ENCODE measurements around the gene KEAP1.

Gene KEAP1

DNA sequence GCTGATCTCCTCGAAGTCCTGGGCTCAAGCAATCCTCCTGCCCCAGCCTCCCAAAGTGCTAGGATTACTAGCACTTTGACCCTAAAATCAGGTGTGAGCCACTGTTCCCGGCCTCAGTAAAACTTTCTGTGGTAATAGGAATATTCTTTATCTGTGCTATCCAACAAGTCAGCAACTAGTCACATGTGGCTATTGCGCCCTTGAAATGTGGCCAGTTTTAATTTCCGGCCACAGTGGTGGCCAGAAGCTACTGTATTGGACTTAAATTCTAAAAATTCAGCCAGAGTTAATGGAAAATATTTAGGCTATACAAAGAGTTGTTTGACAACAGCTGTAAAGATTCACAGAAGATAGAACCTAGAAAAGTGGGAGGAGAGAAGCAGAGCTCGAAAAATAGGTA is 30.0 kb downstream of the KEAP1 start:
- H3K4me3 ChIP-seq (replicated peaks; ENCODE audit: insufficient read depth, low read length), result no peak overlapping the region
- no peaks in the 10 kb centered on the region for H3K27me3 ChIP-seq (ENCODE audit: insufficient read depth, poor library complexity, severe bottlenecking)
- TF ChIP-seq GABPA (IDR thresholded peaks at IDR 0.05; ENCODE audit: low read depth) (no peak), REST (IDR thresholded peaks at IDR 0.05; ENCODE audit: insufficient replicate concordance, low read depth) (no peak), CTCF (IDR thresholded peaks at IDR 0.05; ENCODE audit: insufficient read depth, low read length) (no peak), SPI1 (IDR thresholded peaks at IDR 0.05; ENCODE audit: borderline replicate concordance, low read depth) (no peak), POLR2AphosphoS5 (IDR thresholded peaks at IDR 0.05; ENCODE audit: low read depth) (no peak)
- H3K27ac ChIP-seq (replicated peaks), result no peak overlapping the region
- no peak for DNase-seq (ENCODE audit: low read depth in 1 of 2, low spot score in 1 of 2)

DNA sequence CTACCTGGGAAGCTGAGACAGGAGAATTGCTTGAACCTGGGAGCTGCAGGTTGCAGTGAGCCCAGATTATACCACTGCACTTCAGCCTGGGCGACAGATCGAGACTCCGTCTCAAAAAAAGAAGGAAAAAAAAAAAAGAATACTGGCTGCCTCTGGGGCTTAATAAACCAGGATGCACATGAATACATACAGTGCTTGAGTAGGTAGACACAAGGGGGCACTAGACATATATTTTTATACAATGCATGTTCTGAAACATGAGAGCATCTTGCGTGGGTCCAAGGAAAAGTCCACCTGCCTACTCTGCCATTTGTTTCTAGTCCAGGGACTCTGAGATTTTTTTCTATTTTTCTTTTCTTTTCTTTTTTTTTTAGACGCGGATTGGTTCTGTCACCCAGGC is 31.2 kb downstream of the KEAP1 start:
- no peak overlapping the region for H3K4me3 ChIP-seq (replicated peaks; ENCODE audit: insufficient read depth, low read length)
- H3K27ac ChIP-seq (replicated peaks), result no peak overlapping the region
- no peaks in the 10 kb centered on the region for H3K27me3 ChIP-seq (ENCODE audit: insufficient read depth, poor library complexity, severe bottlenecking)
- no peak for TF ChIP-seq GABPA (IDR thresholded peaks at IDR 0.05; ENCODE audit: low read depth)
- TF ChIP-seq SPI1 (IDR thresholded peaks at IDR 0.05; ENCODE audit: borderline replicate concordance, low read depth), result no peak
- no peak for TF ChIP-seq CTCF (IDR thresholded peaks at IDR 0.05; ENCODE audit: insufficient read depth, low read length)
- no peak for TF ChIP-seq POLR2AphosphoS5 (IDR thresholded peaks at IDR 0.05; ENCODE audit: low read depth)
- TF ChIP-seq REST (IDR thresholded peaks at IDR 0.05; ENCODE audit: insufficient replicate concordance, low read depth), result no peak
- peak in 1 of 2 experiments; percentile 25 for DNase-seq (ENCODE audit: low read depth in 1 of 2, low spot score in 1 of 2)

DNA sequence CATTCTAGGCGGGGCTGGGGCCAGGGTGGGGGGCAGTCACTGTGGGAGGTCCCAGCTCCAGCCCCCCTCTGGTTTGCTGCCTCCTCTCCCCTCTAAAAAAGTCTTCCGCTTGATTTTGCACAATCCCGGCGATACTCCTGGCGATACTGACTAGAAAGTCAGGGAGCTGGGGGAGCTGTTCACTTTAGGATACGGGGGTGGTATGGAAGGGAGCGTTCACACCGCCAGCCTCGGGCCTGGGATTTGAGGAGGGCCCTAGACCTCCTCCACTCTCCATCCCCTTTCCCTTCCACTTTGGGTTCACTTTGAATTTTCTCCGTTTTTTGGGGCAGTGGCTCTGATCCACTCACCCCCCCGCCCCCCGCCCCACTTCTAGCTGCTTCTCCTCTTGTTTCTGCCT is 35.0 kb downstream of the KEAP1 start:
- Histone ChIP-seq H3K27ac (replicated peaks) (no peak overlapping the region), H3K27me3 (ENCODE audit: insufficient read depth, poor library complexity, severe bottlenecking) (no peaks in the 10 kb centered on the region), H3K4me3 (replicated peaks; ENCODE audit: insufficient read depth, low read length) (no peak overlapping the region)
- TF ChIP-seq GABPA (IDR thresholded peaks at IDR 0.05; ENCODE audit: low read depth) (no peak), CTCF (IDR thresholded peaks at IDR 0.05; ENCODE audit: insufficient read depth, low read length) (no peak), SPI1 (IDR thresholded peaks at IDR 0.05; ENCODE audit: borderline replicate concordance, low read depth) (no peak), POLR2AphosphoS5 (IDR thresholded peaks at IDR 0.05; ENCODE audit: low read depth) (no peak), REST (IDR thresholded peaks at IDR 0.05; ENCODE audit: insufficient replicate concordance, low read depth) (no peak)
- DNase-seq (ENCODE audit: low read depth in 1 of 2, low spot score in 1 of 2), result no peak

Measured in HL-60 (cell line).